Measurements from ENCODE around the gene APPL1.

APPL1 gene, protein sequence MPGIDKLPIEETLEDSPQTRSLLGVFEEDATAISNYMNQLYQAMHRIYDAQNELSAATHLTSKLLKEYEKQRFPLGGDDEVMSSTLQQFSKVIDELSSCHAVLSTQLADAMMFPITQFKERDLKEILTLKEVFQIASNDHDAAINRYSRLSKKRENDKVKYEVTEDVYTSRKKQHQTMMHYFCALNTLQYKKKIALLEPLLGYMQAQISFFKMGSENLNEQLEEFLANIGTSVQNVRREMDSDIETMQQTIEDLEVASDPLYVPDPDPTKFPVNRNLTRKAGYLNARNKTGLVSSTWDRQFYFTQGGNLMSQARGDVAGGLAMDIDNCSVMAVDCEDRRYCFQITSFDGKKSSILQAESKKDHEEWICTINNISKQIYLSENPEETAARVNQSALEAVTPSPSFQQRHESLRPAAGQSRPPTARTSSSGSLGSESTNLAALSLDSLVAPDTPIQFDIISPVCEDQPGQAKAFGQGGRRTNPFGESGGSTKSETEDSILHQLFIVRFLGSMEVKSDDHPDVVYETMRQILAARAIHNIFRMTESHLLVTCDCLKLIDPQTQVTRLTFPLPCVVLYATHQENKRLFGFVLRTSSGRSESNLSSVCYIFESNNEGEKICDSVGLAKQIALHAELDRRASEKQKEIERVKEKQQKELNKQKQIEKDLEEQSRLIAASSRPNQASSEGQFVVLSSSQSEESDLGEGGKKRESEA

GRCh38 chr3:57227204-57227929 is at the start of gene APPL1:
TSS of gene APPL1 (plus strand) at chr3:57227729. CDS start at chr3:57227884, 155 bp downstream.
- peak; percentile 15 for DNase-seq

DNA sequence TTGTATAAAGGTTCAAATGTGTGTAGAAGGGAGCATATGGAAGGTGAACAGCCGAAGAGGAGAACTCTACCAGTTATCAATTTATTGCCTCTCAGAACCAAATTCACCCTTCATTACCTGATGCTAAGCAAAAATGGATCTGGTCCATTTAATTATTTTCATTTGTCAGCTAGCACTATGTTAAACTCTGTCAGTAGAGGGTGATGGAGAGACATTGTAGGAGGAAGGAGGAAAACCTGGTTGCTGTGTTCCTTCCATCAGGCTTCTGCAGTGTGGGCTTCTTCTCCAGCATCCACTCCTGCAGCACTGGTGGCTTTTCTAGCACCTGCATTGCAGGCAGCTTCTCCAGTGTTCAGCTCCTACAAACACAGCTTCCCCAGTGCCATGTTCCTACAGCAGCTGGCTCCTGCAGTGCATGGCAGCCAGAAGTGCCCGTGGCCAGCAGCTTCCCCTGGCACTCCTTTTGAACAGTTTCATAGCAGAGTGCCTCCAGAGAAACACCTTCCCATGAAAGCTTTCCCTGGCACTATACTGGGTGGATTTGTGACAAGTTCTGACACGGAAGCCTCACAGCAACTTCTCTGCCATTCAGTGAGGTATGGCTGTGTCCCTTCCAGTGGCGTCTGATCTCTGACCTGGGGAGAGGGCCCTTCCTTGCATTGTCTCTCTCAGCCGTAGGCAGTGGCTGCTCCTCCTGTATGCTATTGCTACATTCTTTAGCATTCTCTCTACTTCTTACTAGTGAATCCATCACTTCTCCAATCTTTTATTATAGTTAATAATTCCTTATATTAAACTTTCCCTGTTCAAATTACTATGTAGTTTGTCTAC is 47.7 kb upstream of the APPL1 start:
- no peak for DNase-seq

DNA sequence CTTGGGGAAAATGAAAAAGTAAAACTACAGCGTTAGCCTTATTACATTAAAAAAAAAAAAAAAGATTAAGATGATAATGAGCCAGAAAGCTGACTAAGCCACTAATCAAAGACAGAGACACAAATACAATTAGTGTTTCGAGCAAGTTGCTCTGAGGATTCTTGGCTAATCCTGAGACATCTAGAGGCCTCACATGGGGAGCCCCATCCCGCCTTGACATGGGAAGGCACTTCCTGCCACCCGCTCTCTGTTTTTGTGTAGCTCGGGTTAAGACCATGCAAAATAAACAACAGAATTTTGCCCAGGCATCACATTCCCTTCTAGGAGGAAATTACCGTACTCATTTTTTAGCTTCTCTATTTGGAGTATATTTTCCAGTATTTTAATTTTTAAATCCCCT is 43.0 kb upstream of the APPL1 start:
- no peak for DNase-seq

DNA sequence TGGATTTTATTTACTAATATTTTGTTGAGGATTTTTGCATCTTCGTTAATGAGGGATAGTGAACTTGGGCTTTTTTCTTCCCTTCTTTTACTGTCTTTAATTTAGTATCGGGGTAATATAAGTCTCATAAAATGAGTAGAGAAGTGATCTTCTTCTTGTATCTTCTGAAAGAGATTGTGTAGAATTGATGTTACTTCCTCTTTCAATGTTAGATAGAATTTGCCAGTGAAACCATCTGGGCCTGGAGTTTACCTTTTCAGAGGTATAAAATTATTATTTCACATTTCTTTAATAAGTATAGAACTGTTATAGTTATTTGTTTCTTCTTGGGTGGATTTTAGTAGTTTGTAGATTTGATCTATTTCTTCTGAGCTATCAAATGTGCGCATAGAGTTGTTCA is 35.5 kb upstream of the APPL1 start:
- DNase-seq = no peak

DNA sequence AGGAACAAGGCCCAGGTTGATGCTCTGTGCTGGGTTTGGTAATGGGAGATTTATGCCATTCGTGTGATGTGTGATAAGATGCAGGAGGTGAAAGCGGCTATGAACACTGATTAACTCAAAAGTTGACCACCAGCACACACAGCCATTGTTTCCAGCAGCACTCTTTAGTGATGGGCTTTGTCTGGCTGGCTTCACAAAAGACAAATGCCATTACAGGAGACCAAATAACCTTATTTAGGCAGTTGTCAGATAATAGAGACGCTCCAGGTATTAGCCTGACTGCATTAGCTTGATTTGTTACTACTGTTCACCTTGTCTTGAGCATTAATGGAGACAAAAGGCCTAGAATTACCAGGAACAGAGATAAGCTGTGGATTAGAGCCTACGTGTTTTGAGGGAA is 32.9 kb upstream of the APPL1 start:
- no peak for DNase-seq

DNA sequence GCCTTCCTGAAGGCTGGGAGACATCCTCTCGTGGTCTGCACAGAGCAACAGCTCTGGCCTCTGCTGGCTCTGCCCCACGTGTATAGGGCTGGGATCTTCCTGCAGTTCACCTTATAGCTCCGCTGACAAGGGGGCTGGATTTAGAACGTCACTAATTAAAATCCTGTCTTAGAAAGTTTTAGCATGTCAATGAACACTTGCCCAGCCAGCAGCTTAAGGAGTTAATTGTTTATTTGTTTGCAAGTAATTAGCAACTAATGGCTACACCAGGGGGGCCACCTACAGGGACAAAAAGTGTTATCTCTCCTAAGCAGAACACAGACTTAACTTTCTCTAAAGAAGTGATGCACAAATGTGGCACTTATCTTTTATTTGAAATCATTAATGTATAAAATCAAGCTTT is 27.6 kb upstream of the APPL1 start, which contains the start of gene HESX1:
TSS of gene HESX1 (minus strand) at position 84 of the 403 bp plus-strand sequence. CDS start at position 24, 60 bp downstream.
- DNase-seq = no peak

DNA sequence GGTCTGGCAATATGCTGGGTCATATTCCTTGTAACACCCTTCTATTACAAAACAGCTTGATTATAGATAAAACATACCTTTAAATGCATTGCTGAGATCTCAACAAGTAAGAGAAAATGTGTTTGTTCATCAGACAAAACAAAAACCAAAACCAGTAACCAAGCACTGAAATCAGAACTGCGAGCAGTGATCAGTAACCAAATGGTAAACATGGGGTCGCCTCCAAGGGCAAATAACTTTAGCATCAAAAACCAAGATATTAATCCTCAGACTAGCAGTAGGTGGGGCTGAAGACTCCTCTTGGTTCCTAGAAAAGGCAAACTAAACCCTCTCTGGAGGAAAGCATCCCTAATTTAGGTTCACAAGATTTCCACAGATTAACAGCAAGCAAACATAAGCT is 21.1 kb upstream of the APPL1 start:
- no peak for DNase-seq

- DNase-seq = no peak
Measured at GRCh38 chr3:57221883-57222282, 5.6 kb upstream of the APPL1 start.

- DNase-seq = no peak
Measured at GRCh38 chr3:57224856-57225255, 2.7 kb upstream of the APPL1 start.

DNA sequence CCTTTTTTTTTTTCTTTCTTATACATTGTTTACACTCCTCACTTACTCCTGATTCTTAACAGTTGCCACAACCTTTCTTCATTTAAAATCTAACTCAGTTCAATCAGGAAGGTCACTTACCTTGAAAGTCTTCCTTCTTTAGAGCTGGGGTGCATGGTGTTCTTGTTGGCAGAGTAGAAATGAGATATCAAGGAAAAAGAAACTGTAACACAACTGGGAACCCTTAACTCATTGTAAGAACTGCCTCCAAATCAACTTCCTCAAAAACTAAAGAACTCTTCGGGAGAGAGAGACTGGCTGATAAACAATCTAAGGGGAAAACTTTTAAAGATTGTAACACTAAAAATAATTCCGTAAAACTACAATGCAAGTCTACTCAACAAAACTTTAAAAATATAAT is 1.4 kb upstream of the APPL1 start:
- DNase-seq = no peak

GRCh38 chr3:57227930-57228751 is 612 bp downstream of the APPL1 start:
- DNase-seq = no peak

DNA sequence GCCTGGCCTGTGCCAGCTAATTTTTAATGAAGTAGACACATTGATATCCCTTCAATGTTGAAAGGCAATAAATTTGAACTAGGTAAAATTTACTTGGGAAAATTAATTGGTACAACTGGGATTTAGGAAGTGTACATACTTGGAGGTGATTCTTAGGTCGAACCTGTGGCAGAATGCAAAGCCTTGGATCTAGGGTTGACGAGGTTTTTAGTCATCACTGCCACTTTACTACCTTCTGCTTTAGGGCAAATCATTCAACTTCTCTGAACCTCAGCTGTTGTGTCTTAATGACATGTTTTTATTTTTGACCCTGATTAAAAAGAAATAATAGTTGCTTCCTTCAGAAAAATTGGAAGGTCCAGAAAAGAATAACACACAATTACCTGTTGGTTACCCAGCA is 2.5 kb downstream of the APPL1 start:
- DNase-seq = no peak

- no peak for DNase-seq
Measured at GRCh38 chr3:57233799-57234198, 6.3 kb downstream of the APPL1 start.

GRCh38 chr3:57234613-57235575 is 7.4 kb downstream of the APPL1 start:
- no peak for DNase-seq

GRCh38 chr3:57244946-57245345 is 17.4 kb downstream of the APPL1 start:
- DNase-seq = no peak

DNA sequence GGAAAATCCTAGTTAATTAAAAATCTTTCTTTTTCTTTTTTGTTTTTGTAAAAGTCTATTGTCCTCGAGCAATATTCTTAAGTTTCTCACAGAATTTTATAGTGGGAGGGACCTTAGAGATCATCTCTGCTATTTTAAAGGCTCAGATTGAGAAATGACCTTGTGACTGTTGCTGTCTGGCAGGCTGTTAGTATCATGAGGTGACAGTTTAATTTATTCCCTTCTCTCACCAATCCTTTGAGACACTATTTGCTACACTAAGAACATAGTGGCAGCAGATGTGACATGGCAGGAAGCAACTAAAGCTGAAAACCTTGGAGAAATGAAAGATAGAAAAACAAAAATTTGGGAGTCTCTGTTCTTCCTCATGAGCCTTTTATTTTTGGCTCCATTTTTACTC is 24.9 kb downstream of the APPL1 start:
- no peak for DNase-seq

- DNase-seq = no peak
Measured at GRCh38 chr3:57256844-57257243, 29.3 kb downstream of the APPL1 start.

DNA sequence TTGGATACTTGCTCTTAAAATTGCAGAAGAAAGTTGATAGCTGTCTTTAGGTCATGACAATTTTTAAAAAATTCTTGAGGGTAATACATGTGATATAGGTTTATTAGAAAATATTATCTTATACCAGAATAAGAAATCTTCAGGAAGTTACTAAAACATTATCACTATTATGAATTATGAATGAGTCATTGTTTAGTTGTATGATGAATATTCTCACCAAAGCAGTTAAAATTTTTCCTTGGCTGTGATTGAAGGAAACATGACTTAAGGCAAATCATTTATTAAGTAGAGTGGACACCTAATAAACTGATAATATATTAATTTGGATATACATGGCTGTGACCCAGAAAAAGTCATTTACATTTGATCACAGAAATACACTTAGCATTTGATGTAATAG is 30.1 kb downstream of the APPL1 start:
- DNase-seq = no peak

- DNase-seq = no peak
Measured at GRCh38 chr3:57261119-57261518, 33.6 kb downstream of the APPL1 start.

DNA sequence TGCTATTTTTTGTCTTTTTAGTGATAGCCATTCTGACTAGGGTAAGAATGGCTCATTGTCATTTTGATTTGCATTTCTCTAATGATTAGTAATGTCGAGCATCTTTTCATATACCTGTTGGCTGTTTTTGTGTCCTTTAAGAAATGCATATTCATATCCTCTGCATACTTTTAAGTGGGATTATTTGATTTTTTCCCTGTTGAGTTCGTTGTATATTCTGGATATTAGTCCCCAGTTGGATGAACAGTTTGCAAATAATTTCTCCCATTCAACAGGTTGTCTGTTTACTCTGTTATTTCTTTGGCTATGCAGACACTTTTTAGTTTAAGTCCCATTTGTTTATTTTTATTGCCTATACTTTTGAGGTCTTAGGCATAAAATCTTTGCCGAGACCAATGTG is 34.4 kb downstream of the APPL1 start:
- DNase-seq = no peak

DNA sequence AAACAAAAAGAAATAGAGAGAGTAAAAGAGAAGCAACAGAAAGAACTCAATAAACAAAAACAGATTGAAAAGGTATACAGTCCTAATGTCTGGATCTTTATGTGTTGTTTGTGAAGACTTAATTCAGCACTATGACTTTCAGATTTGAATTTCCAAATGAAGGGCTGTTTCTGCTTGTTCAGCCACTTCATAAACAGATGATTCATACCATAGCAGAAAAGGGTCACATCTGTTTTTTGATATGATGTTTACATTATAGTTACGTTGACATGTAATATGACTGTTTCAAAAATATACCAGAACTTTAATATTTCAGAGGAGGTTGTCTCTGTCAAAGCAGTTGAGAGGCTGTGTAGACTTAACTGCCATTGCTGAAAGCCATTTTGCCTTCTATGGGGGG is 40.9 kb downstream of the APPL1 start:
- DNase-seq = no peak

All from NCI-H1694 (cell line).